HG03571 (cell line): ENCODE results near the gene CNTNAP5.

Experiments used
- ATAC-seq: cut with Tn5 transposase; IDR thresholded peaks from one replicate; pipeline ENCODE4 v1.9.1; 2021; ENCODE audit not compliant: unreplicated experiment

The CNTNAP5 gene

GRCh38 chr2:124666976-124667375 lies 641.9 kb downstream of the CNTNAP5 start:
- ATAC-seq, result no peak

GRCh38 chr2:124668161-124668560 lies 643.1 kb downstream of the CNTNAP5 start:
- no peak for ATAC-seq

GRCh38 chr2:124670187-124670586 lies 645.1 kb downstream of the CNTNAP5 start:
- ATAC-seq, result no peak

GRCh38 chr2:124678043-124678442 lies 653.0 kb downstream of the CNTNAP5 start:
- no peak for ATAC-seq

- ATAC-seq, result no peak
Measured at GRCh38 chr2:124683536-124684428, 658.7 kb downstream of the CNTNAP5 start.

GRCh38 chr2:124689348-124689747 lies 664.3 kb downstream of the CNTNAP5 start:
- ATAC-seq, result no peak

GRCh38 chr2:124692216-124692615 lies 667.1 kb downstream of the CNTNAP5 start:
- ATAC-seq, result no peak

GRCh38 chr2:124692707-124693106 lies 667.6 kb downstream of the CNTNAP5 start:
- no peak for ATAC-seq

- no peak for ATAC-seq
Measured at GRCh38 chr2:124693156-124693555, 668.1 kb downstream of the CNTNAP5 start.

GRCh38 chr2:124698979-124699565 lies 674.0 kb downstream of the CNTNAP5 start:
- ATAC-seq, result no peak

GRCh38 chr2:124702777-124703176 lies 677.7 kb downstream of the CNTNAP5 start:
- no peak for ATAC-seq

GRCh38 chr2:124704071-124704925 lies 679.2 kb downstream of the CNTNAP5 start:
- no peak for ATAC-seq

- ATAC-seq, result no peak
Measured at GRCh38 chr2:124708661-124709060, 683.6 kb downstream of the CNTNAP5 start.

GRCh38 chr2:124713969-124714368 lies 688.9 kb downstream of the CNTNAP5 start:
- ATAC-seq, result no peak

GRCh38 chr2:124725187-124725586 lies 700.1 kb downstream of the CNTNAP5 start:
- ATAC-seq, result no peak

- no peak for ATAC-seq
Measured at GRCh38 chr2:124740636-124741035, 715.5 kb downstream of the CNTNAP5 start.

- no peak for ATAC-seq
Measured at GRCh38 chr2:124753842-124754241, 728.8 kb downstream of the CNTNAP5 start.

GRCh38 chr2:124755386-124755785 lies 730.3 kb downstream of the CNTNAP5 start:
- no peak for ATAC-seq

- ATAC-seq, result no peak
Measured at GRCh38 chr2:124756048-124756447, 731.0 kb downstream of the CNTNAP5 start.

GRCh38 chr2:124762388-124762787 lies 737.3 kb downstream of the CNTNAP5 start:
- no peak for ATAC-seq

GRCh38 chr2:124763611-124764010 lies 738.5 kb downstream of the CNTNAP5 start:
- no peak for ATAC-seq
